HEK293 (cell line): ENCODE data around the gene AMT.

ENCODE experiments used
- SALL2 ChIP-seq: fragments of 450-650 bp; formaldehyde crosslinking; IDR thresholded peaks from 2 replicates; pipeline ENCODE4 v1.5.0; 2017; ENCODE audit warnings: missing biosample characterization, mild to moderate bottlenecking, missing genetic modification characterization, borderline replicate concordance
- SP7 ChIP-seq: fragments of 450-650 bp; formaldehyde crosslinking; IDR thresholded peaks from 2 replicates; pipeline ENCODE4 v1.5.1; 2016; ENCODE audit warnings: missing biosample characterization, missing genetic modification characterization
- YY1 ChIP-seq: fragments of 450-650 bp; formaldehyde crosslinking; IDR thresholded peaks from 2 replicates; pipeline ENCODE4 v1.5.1; 2018; ENCODE audit warnings: missing biosample characterization, missing genetic modification characterization
- ZBTB1 ChIP-seq: fragments of 450-650 bp; formaldehyde crosslinking; IDR thresholded peaks from 2 replicates; pipeline ENCODE4 v1.5.1; 2016; ENCODE audit warnings: missing biosample characterization, missing genetic modification characterization
- ZNF10 ChIP-seq: fragments of 450-650 bp; formaldehyde crosslinking; IDR thresholded peaks from 2 replicates; pipeline ENCODE4 v1.5.1; 2017; ENCODE audit warnings: missing biosample characterization, missing genetic modification characterization
- ZNF133 ChIP-seq: fragments of 450-650 bp; formaldehyde crosslinking; IDR thresholded peaks from 2 replicates; pipeline ENCODE4 v1.5.1; 2016; ENCODE audit warnings: missing biosample characterization, missing genetic modification characterization
- ZNF335 ChIP-seq: fragments of 450-650 bp; formaldehyde crosslinking; conservative IDR thresholded peaks from 2 replicates; pipeline ENCODE4 v1.5.1; 2016; ENCODE audit warnings: missing biosample characterization, missing genetic modification characterization
- ZNF549 ChIP-seq: fragments of 450-650 bp; IDR thresholded peaks from 2 replicates; pipeline ENCODE4 v1.5.1; 2018; ENCODE audit warnings: missing biosample characterization, missing genetic modification characterization, mild to moderate bottlenecking, inconsistent platforms, moderate library complexity
- ZNF600 ChIP-seq: fragments of 450-650 bp; formaldehyde crosslinking; IDR thresholded peaks from 2 replicates; pipeline ENCODE4 v1.5.1; 2016; ENCODE audit warnings: missing biosample characterization, missing genetic modification characterization
- ZNF777 ChIP-seq: fragments of 450-650 bp; formaldehyde crosslinking; IDR thresholded peaks from 2 replicates; pipeline ENCODE4 v1.5.1; 2017; ENCODE audit warnings: missing biosample characterization, missing genetic modification characterization, borderline replicate concordance
- TF ChIP-seq, protein P1 (sequence below): fragments of 450-650 bp; formaldehyde crosslinking; IDR thresholded peaks from 2 replicates; pipeline ENCODE4 v1.5.1; 2016; ENCODE audit warnings: missing biosample characterization, missing genetic modification characterization
- TF ChIP-seq, protein P2 (sequence below): fragments of 450-650 bp; formaldehyde crosslinking; IDR thresholded peaks from 2 replicates; pipeline ENCODE4 v1.5.1; 2016; ENCODE audit warnings: missing biosample characterization, missing genetic modification characterization
- TF ChIP-seq, protein P3 (sequence below): fragments of 450-650 bp; formaldehyde crosslinking; IDR thresholded peaks from 2 replicates; pipeline ENCODE4 v1.5.1; 2016; ENCODE audit warnings: missing biosample characterization, missing genetic modification characterization

DNA sequence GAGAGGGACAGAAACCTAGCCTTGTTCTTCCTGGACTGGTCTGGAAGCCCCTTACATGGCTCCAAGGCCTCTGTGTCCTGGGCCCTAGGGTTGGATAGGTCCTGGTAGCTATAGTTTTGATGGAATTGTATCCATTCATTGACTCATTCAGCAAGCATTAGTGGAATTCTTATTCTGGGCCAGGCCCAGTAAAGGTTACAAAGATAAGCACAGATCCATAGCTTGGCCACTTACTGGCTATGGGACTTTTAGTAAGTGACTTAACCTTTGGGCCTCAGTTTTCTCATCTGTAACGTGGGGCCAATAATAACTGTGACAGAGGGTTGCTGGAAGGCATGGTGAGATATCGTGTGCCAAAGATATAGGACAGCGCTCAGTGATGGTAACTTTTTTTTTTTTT lies 34.2 kb upstream of the AMT start:
- TF ChIP-seq, protein P1, sequence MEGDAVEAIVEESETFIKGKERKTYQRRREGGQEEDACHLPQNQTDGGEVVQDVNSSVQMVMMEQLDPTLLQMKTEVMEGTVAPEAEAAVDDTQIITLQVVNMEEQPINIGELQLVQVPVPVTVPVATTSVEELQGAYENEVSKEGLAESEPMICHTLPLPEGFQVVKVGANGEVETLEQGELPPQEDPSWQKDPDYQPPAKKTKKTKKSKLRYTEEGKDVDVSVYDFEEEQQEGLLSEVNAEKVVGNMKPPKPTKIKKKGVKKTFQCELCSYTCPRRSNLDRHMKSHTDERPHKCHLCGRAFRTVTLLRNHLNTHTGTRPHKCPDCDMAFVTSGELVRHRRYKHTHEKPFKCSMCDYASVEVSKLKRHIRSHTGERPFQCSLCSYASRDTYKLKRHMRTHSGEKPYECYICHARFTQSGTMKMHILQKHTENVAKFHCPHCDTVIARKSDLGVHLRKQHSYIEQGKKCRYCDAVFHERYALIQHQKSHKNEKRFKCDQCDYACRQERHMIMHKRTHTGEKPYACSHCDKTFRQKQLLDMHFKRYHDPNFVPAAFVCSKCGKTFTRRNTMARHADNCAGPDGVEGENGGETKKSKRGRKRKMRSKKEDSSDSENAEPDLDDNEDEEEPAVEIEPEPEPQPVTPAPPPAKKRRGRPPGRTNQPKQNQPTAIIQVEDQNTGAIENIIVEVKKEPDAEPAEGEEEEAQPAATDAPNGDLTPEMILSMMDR (tag by site-specific recombination), result no peak
- TF ChIP-seq SALL2 (tag by site-specific recombination) (no peak), ZNF10 (tag by site-specific recombination) (no peak), ZNF133 (tag by site-specific recombination) (no peak), SP7 (tag by site-specific recombination) (no peak), YY1 (no peak), ZNF549 (no peak), ZNF777 (no peak), ZBTB1 (tag by site-specific recombination) (no peak), ZNF600 (tag by site-specific recombination) (no peak), ZNF335 (tag by site-specific recombination) (no peak)
- TF ChIP-seq, protein P2, sequence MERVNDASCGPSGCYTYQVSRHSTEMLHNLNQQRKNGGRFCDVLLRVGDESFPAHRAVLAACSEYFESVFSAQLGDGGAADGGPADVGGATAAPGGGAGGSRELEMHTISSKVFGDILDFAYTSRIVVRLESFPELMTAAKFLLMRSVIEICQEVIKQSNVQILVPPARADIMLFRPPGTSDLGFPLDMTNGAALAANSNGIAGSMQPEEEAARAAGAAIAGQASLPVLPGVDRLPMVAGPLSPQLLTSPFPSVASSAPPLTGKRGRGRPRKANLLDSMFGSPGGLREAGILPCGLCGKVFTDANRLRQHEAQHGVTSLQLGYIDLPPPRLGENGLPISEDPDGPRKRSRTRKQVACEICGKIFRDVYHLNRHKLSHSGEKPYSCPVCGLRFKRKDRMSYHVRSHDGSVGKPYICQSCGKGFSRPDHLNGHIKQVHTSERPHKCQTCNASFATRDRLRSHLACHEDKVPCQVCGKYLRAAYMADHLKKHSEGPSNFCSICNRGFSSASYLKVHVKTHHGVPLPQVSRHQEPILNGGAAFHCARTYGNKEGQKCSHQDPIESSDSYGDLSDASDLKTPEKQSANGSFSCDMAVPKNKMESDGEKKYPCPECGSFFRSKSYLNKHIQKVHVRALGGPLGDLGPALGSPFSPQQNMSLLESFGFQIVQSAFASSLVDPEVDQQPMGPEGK (tag by site-specific recombination), result no peak
- TF ChIP-seq, protein P3, sequence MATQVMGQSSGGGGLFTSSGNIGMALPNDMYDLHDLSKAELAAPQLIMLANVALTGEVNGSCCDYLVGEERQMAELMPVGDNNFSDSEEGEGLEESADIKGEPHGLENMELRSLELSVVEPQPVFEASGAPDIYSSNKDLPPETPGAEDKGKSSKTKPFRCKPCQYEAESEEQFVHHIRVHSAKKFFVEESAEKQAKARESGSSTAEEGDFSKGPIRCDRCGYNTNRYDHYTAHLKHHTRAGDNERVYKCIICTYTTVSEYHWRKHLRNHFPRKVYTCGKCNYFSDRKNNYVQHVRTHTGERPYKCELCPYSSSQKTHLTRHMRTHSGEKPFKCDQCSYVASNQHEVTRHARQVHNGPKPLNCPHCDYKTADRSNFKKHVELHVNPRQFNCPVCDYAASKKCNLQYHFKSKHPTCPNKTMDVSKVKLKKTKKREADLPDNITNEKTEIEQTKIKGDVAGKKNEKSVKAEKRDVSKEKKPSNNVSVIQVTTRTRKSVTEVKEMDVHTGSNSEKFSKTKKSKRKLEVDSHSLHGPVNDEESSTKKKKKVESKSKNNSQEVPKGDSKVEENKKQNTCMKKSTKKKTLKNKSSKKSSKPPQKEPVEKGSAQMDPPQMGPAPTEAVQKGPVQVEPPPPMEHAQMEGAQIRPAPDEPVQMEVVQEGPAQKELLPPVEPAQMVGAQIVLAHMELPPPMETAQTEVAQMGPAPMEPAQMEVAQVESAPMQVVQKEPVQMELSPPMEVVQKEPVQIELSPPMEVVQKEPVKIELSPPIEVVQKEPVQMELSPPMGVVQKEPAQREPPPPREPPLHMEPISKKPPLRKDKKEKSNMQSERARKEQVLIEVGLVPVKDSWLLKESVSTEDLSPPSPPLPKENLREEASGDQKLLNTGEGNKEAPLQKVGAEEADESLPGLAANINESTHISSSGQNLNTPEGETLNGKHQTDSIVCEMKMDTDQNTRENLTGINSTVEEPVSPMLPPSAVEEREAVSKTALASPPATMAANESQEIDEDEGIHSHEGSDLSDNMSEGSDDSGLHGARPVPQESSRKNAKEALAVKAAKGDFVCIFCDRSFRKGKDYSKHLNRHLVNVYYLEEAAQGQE (tag by site-specific recombination), result no peak
